ELF-1 (cell line): ENCODE results near the gene DENND2C.

Experiments
- DNase-seq: peaks from one replicate; pipeline ENCODE4 v3.0.0-alpha.2; 2016; ENCODE audit warnings: low read depth, low spot score

Gene DENND2C

DNA sequence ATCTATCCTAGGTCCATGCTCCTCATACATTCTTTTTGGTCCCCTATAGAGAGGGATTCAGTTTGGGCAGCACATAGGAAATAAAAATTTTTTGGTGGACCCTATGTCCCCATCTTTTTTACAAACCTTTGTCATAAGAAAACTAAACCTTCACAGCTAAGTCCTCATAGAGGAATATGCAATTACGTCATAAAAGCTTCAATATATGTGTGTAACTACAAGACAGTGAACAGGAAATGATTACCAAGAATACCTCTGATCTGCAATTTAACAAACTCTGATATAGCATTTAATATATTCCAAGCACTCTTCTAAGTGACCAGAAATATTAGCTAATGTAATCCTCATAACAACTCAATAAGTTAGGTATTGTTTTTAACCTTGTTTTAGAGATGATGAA, 6.3 kb upstream of the DENND2C start:
- DNase-seq = no peak

DNA sequence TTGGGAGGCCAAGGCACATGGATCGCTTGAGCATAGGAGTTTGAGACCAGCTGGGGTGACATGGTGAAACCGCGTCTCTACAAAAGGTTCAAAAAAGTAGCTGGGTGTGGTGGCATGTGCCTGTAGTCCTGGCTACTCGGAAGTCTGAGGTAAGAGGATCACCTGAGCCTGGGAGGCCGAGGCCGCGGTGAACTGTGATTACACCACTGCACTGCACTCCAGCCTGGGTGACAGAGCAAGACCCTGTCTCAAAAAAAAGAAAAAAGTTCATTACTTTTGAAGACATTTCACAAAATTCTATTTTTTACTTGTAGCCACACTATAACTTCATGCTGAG, 2.1 kb upstream of the DENND2C start:
- DNase-seq = no peak

DNA sequence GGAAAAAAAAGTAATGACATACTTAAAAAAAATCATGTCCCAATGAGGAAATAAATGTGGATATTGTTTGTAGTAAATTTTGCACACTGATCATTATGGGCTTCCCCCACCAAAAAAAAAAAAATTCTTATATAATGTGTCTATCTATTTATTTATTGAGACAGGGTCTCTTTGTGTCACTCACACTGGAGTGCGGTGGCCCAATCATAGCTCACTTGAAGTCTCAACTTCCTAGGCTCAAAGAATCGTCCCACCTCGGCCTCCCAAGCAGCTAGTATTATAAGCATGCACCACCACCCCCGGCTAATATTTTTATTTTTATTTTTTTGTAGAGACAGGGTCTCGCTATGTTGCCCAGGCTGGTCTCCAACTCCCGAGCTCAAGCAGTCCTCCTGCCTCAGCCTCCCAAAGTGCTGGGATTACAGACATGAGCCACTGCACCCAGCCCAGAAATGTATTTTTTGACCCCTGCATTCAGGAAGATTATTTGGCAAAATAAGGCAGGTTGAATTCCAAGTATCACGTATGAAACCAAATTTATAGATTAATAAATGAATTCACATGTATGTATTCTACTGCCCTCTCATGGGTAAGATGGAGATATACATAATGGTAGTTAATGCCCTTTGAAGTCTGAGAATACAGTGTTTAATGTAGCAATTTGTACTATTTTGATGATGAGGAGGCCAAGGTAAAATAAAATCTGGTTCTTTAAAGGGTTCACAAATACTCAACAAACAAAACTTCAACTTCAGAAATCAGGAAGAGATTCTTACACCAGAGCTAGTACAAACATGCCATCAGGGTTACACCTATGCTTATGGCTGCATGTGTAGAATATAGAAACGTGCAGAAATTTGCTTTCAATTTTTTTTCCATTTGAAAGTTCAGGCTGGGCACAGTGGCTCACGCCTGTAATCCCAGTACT, 1.4 kb upstream of the DENND2C start:
- no peak for DNase-seq

DNA sequence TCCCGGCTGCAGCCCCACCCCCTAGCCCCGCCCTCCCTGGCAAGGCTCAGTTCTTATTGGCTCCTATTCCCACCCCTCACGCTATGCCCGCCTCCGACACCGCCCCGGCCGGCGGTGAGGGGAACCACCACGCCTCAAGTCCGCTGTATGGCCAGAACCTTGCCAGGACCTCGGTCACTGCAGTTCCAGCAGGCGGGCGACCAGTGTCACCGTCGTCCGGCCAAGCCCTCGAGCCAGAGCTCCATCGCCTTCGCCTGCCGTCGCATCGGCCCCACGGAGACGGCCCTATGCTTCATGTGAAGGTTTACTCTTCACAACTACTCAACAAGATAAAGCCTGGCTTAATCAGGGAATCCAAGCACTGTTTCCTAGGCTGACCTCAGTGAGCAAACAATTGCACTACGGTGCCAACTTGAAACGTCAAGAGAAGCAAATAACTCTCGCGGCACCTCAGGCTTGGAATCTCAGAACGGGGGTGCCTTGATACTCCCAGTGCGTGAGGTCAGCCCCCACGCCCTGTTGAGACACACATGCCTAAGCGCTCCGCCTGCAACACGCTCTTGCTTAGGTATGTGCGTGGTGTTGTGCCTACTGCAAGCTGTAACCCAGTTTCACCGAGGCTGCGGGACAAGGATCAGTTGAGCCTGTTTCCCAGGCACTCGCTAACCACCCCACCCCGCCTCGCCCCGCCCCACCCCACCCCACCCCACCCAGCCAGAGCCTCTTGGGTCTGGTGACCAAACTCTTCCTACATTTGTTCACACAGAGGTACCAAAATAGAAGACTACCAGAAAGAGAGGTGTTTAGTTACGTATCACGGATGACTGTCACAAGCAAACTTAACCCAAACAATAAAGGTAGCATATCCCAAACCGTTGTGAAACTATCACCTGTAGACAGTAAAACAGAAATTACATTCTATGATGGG, 498 bp upstream of the DENND2C start:
- DNase-seq = peak; percentile 92

DNA sequence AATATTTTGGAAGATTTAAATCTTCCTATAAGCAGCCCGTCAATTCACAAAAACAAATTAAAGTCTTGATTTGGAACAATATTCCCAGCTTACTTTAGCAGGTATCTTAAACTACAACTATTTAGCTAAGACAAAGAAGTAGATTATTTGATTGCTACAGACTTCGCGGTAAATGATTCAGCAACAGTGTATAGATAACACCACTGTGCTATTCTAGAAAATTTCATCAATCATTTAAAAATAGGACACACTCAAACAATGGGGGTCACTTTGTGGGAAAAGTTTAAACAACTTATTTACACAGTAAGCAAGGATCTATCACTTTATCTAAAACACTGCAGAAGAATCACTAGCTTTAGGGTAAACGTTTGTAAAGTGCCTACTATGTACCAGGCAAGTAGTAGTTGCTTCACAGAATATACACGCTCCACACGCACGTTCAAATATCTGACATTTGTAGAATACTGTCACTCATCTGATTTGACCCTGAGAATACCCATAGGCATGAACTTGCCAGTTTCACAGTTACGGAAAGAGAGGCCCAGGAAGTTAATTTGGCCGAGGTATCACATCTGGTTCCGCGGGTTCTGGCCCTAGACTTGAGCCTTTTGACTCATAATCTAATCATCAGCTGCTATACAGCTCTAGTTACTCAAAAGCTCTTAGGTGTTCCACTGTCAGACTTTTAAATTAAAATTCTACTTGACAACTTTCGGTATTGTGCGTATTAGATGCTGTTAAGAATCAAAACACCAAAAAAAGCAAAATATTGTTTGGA, 876 bp downstream of the DENND2C start:
- DNase-seq = no peak

DNA sequence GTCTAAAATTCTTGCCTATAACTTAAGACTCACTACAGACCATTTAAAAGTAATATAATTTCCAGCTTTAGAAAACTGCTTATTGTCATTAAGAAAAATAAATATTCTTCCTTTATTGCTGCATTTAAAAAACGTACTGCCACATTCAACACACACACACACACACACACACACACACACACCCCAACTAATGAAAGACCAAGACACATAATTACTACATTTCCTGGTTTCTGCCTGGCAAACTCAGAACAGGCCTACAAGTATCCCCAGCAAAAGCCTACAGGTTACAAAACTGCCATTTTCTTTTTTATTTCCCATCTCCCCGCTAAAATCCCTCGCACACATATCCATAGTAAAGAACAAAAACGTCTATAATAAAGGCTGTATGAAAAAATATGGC, 1.5 kb downstream of the DENND2C start:
- DNase-seq = no peak

DNA sequence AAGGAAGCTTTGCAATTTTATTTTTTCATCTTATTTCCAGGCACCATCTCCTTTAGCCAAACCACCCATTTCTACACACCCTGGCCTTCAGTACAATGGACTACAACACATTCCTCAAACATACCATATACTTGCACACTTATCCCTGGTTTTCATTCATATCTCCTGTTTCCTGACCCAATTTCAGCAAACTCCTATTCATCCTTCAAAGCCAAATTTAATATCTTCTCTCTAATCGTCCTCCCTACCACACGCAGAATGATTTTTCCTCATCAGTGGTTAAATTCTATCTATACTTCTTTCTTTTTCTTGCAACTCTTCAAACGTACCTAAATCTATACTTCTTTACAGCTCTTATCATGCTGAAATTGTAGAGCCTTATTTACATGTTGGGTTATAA, 2.9 kb downstream of the DENND2C start:
- no peak for DNase-seq

DNA sequence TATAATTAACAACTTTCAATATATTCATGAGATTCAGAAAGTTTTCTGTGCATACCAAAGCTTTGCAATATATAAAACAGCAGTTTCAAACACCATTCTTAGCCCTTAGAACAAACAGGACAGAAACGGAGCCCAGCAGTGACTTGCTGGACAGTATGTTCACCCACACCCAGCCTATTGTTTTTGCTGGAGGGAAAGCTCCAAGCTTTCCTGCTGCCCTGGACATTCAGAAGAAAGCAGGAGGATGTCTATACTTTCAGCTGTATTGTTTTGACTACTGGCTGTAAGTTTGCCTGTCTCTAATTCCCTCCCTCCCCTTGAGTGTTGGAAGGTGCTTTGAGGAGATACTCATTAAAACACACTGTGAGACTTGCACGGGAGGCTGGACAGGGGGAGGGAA, 9.6 kb downstream of the DENND2C start:
- DNase-seq = no peak

DNA sequence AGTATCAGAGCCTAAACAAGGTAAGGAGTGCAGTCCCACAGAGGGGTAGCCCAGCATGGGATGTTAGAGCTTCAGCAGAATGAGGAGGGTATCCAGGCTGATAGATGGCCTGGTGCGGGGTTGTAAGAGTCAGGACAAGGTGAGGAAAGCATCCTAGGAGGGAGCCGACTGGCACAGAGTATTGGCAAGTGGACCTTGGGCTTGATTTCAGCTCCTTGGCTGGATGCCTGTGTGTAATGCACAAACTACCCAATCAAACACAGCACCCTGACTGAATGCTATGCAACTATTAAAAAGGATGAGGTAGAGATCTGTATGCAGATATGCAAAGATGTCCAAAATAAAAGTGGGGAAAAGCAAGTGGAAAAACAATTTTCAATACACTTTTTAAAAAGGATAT, 18.0 kb downstream of the DENND2C start:
- no peak for DNase-seq

DNA sequence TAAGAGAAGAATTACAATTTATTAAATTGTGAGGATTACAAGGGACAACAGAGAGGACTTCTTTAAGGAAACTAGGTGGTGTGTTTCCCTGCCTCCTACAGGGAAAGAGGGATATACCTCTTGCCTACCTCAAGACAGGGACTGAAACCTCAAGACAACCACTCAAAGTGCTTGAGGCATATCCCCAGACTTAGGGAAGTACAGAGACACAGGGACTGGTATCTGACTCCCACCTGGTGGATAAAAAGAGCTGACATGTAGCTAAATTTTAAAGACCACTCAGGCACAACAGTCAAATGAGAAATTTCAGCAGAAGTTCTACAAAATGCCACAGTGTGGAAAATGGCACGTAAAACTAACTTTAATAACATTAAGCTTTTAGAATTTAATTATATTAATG, 21.3 kb downstream of the DENND2C start:
- peak; percentile 5 for DNase-seq

DNA sequence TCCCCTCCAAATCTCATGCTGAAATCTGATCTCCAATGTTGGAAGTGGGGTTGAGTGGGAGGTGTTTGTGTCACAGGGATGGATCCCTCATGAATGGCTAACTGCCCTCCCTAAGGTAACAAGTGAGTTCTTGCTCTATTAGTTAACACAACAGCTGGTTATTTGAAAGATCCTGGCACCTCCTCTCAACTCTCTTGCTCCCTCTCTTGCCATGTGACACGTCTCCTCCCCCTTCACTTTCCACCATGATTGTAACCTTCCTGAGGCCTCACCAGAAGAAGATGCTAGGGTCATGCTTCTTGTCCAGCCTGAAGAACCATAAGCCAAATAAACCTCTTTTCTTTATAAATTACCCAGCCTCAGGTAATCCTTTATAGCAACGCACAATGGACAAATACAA, 28.5 kb downstream of the DENND2C start:
- no peak for DNase-seq

DNA sequence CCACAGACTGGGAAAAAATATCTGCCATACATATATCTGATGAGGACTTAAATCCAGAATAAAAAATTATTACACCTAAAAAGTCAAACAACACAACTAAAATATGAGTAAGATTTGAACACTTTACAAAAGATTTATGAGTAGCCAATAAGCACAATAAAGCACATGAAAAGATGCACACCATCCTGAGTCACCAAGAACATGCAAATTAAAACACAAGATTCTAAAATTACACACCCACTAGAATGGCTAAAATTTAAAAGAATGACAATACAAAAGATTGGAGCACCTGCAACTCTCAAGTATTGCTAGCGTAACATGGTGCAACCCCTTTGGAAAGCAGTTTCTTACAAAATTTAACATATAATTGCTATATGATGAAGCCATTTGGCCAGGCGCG, 30.9 kb downstream of the DENND2C start:
- DNase-seq = no peak

DNA sequence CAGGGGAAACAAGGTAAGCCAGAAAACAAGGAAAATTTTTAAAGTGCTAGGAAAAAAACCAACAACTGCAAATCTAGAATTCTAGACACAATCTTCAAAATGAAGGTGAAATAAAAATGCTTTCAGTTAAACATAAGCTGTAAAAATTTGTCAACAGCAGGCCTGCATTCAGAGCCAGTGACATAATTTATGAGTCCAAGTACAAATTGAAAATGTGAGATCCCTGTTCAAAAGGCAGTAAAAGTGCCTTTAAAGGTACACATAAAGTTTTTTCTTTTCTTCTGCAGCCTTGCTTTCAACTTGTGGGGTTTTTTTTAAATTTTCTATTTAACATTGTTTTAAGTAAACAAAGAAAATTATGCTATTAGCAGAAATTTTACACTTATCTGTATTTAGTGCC, 37.4 kb downstream of the DENND2C start:
- no peak for DNase-seq

DNA sequence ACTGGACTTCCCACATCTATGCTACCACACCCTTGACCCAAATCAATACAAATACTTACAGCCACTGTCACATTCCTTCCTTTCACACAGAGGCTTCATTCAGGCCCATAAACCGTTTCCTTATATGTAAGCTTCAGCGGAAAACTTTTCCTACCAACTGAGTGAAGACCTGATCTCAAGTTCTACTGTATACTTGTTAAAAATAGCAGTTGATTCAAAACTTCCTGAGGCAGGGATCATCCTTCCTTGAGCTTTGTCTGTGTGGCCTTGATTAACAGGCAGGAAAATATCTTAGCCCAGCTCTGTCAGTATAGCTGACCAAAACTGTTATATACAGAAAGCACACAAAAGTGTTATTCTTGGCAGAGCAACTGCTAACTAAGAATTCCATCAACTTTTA, 42.7 kb downstream of the DENND2C start:
- DNase-seq = no peak

DNA sequence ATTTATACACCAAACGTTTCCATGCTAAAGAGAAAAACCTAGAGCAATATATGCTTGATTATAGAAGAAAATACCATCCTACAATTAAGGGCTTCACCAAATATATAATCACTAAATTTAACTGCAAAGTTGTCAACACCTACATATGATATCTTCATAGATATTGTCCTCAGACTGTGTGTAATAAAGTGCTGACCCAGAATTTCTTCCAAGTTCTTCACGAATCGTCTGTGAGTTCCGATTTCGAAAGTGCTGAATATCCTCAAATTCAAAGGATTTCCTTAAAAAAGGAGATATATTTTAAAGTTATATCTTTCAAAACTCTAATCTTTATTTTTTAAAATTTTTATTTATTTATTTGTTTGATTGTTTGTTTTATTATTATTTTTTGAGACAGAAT, 46.5 kb downstream of the DENND2C start:
- DNase-seq = no peak

DNA sequence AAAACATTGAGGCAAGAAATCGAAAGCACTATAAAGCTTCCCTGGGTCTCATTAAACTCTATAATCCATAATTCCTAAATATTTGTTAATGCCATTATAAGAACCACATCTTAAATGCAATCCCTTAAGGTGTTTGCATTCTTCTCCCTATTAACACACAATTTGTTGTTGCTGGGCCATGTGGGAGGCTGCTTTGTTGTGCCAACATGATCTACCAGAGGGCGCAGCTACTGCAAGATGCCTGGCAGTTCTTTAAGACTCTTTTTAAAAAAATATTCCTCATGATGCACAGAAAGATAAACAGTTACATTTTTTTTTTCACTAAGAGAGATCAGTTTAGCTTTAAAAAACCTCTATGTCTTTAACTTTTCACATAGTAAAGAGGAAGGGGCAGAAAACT, 49.4 kb downstream of the DENND2C start:
- no peak for DNase-seq

DNA sequence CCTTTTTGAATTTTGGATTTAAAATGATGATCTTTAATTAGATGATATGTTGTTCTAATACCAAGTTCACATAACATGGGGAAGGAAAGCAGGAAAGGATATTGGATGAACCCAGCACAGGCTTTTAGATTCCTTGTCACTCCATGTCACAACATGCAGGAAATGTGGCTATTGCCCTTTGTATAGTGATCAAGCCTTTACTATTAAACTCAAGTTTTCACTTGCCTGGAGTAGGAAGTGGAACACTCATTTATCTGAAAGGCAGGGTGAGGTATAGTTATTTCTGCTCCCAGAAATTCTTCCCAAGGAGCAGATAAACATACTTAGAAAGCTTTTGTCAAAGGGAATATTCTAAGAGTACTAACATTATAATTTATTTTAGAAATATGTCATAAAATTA, 51.2 kb downstream of the DENND2C start:
- no peak for DNase-seq

DNA sequence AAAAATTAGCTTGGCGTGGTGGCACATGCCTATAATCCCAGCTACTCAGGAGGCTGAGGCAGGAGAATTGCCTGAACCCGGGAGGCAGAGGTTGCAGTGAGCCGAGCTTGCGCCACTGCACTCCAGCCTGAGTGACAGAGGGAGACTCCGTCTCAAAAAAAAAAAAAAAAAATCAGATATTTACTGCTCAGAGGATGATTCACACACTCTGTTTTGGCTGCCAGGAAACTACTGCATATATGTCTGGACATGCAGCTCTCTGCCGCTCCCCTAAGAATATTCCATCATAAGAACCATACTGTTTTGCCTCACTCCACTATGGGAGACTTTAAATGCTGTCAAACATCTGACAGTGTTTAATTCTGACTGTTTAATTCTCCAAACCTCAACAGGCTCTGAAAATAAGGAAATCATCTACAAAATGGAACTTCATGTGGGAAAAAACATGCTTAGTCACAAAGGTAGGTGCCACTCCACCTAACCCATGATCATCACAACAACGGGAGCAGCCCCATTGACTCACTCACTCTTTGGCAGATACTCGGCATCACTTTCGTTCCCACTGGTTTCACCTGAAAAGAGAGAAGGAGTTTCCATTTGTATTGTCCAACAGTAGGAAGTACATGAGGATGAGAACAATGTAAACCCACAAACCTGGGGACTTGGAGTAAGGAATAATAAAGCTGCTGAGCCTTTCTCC, 59.2 kb downstream of the DENND2C start:
- no peak for DNase-seq

DNA sequence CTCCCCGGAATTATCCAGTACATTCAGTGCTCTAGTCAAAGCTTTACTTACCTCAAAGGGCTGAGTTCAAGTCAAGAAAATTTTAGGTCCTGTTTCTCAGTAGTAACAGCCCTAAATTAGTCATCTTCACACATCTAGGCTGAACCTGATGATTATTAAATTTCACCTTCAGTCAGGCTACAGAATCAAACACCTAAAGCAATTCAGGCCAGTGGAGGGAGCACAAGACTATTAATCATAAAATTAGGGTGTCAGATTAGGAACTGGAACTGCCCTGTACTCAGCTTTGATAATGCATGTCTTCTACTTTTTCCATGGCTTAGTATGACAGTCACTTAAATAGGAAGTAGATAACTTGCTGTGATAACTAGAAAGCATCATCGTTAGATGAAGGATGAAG, 60.0 kb downstream of the DENND2C start:
- DNase-seq = no peak

DNA sequence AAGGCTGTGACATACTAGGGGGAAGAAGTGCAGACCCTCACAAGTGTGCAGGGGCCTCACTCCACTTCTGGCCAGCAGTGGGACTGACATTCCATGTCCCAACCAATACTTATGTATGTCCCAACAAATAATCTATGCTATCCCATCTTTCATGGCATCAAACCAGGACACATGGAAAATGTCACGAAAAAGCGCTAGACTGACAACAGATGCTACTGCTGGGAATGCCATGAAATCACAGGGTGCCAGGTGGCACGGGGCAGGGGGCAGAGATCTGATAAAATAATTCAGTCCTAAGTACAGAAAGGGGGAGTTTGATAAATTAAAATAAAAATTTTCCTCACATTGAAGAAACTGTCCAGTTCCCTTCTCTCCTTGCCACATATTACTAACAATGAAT, 60.8 kb downstream of the DENND2C start:
- no peak for DNase-seq

DNA sequence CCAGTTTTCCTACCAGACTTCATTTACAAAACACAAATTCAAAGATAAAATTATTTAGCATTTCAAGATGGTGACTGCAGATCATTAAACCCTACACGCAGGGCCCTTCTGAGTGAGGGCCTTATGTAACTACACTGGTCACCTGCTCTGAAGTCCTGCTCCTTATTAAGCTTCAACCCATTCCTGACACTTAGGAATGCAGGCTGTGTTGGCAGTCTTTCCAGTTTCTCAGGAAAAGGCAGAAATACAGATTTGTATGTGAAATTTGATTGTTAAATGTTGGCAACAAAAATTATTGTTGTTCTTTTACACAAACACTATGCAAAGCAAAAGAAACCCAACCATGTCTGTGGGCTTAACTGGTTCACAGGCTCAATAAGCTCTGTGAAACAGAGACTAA, 62.6 kb downstream of the DENND2C start:
- DNase-seq = no peak
